ENCODE results near the gene TMEM123.
A peak's percentile ranks its signal among the peaks of the same experiment; 100 is the strongest.

TMEM123 gene

DNA sequence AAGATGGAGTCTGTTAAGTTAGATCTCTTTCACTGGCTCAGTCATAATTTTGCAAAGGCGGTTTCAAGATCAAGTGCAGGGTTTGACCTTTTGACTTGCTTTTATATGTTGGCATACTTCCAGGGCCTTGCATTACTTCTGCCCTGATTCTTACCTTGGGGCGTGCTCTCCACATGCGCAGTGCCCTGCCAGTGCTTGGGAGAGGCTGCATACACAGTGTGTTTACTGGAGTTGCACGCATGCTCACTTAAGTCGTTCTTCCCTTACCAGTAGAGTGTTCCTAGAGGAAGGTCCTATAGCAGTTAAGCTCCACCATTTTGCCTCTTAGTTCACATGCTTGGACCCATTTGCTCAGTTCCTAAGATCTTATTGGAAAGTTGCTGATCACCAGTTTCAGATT, 21.0 kb upstream of the TMEM123 start:
- Histone ChIP-seq H3K4me3 (ENCODE audit: low read depth in 1 of 2, low read length in 2 of 2) (no peak overlapping the region), H3K36me3 (ENCODE audit: control insufficient read depth in 1 of 2, insufficient read depth in 2 of 2, low read length in 2 of 2) (no peaks in the 10 kb centered on the region), H3K27ac (ENCODE audit: low read depth, low read length) (no peak overlapping the region), H3K9me3 (ENCODE audit: control insufficient read depth in 1 of 2, low read length in 2 of 2) (no peaks in the 10 kb centered on the region), H3K27me3 (ENCODE audit: control insufficient read depth in 1 of 2, insufficient read depth in 2 of 2, low read length in 2 of 2) (no peaks in the 10 kb centered on the region), H3K9ac (ENCODE audit: low read depth in 1 of 2, low read length in 2 of 2) (no peak overlapping the region), H3K4me1 (ENCODE audit: control insufficient read depth in 1 of 2, insufficient read depth in 2 of 2, low read length in 2 of 2) (peaks cover 20 to 30% of the 10 kb centered on the region in 2 donors)

DNA sequence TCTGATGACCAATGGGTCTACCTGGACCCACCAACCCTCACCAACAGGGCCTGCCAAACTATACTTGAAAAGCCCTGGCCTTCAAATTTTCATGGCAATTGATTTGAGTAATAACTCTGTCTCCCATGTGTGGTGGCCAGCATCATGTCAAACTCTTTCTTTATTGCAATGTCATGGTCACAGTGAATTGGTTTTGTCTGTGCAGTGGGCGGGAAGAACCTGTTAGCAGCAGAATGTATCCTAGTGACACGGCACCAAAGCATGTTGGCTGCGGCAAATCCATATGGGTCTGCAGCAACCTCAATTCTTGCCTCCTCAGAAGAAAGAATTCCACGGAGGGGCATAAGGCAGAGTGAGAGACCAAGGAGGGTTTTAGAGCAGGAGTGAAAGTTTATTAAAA, 19.6 kb upstream of the TMEM123 start:
- Histone ChIP-seq H3K27me3 (ENCODE audit: control insufficient read depth in 1 of 2, insufficient read depth in 2 of 2, low read length in 2 of 2) (no peaks in the 10 kb centered on the region), H3K4me3 (ENCODE audit: low read depth in 1 of 2, low read length in 2 of 2) (no peak overlapping the region), H3K36me3 (ENCODE audit: control insufficient read depth in 1 of 2, insufficient read depth in 2 of 2, low read length in 2 of 2) (no peaks in the 10 kb centered on the region), H3K9ac (ENCODE audit: low read depth in 1 of 2, low read length in 2 of 2) (no peak overlapping the region), H3K27ac (ENCODE audit: low read depth, low read length) (no peak overlapping the region), H3K9me3 (ENCODE audit: control insufficient read depth in 1 of 2, low read length in 2 of 2) (no peaks in the 10 kb centered on the region), H3K4me1 (ENCODE audit: control insufficient read depth in 1 of 2, insufficient read depth in 2 of 2, low read length in 2 of 2) (peaks cover 30 to 36% of the 10 kb centered on the region in 2 donors)

DNA sequence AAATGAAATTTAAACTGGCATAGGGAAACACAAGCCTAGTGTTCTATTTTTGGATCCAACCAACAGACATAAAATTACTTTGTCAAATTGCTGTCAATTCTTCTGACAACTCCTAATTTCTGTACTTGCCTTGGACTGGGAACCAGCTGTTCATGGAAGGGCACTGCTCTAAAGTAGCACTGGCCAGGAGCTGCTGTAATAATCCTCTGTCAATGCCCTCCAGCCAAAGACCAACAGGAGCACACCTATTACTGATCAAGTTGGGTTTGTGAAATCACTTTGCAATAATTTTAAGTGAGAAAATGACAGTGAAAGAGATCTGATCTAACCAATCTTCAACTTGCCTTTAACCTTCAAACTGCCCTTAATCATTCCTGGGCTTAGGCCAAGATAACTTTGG, 18.9 kb upstream of the TMEM123 start:
- Histone ChIP-seq H3K9me3 (ENCODE audit: control insufficient read depth in 1 of 2, low read length in 2 of 2) (no peaks in the 10 kb centered on the region), H3K4me1 (ENCODE audit: control insufficient read depth in 1 of 2, insufficient read depth in 2 of 2, low read length in 2 of 2) (peaks cover 26 to 36% of the 10 kb centered on the region in 2 donors), H3K4me3 (ENCODE audit: low read depth in 1 of 2, low read length in 2 of 2) (no peak overlapping the region), H3K36me3 (ENCODE audit: control insufficient read depth in 1 of 2, insufficient read depth in 2 of 2, low read length in 2 of 2) (no peaks in the 10 kb centered on the region), H3K27ac (ENCODE audit: low read depth, low read length) (no peak overlapping the region), H3K27me3 (ENCODE audit: control insufficient read depth in 1 of 2, insufficient read depth in 2 of 2, low read length in 2 of 2) (no peaks in the 10 kb centered on the region), H3K9ac (ENCODE audit: low read depth in 1 of 2, low read length in 2 of 2) (no peak overlapping the region)

DNA sequence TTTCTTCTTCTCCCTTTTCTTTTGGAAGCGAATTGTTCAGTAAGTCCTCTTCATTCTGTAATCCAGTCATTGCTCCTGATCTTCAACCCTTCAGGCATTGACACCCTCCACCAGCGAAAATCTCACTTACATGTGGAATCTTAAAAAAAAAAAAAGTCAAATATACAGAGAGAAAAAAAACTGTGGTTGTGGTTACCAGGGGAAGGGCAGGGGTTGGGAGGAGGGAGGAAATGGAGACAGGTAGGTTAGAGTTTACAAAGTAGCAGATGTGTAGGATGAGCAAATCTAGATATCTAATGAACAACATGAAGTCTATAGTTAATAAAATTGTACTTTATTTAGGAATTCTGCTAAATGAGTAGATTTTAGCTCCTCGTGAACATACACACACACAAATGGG, 17.7 kb upstream of the TMEM123 start:
- Histone ChIP-seq H3K9me3 (ENCODE audit: control insufficient read depth in 1 of 2, low read length in 2 of 2) (no peaks in the 10 kb centered on the region), H3K4me3 (ENCODE audit: low read depth in 1 of 2, low read length in 2 of 2) (no peak overlapping the region), H3K27ac (ENCODE audit: low read depth, low read length) (no peak overlapping the region), H3K36me3 (ENCODE audit: control insufficient read depth in 1 of 2, insufficient read depth in 2 of 2, low read length in 2 of 2) (no peaks in the 10 kb centered on the region), H3K9ac (ENCODE audit: low read depth in 1 of 2, low read length in 2 of 2) (no peak overlapping the region), H3K4me1 (ENCODE audit: control insufficient read depth in 1 of 2, insufficient read depth in 2 of 2, low read length in 2 of 2) (peaks cover 22 to 38% of the 10 kb centered on the region in 2 donors), H3K27me3 (ENCODE audit: control insufficient read depth in 1 of 2, insufficient read depth in 2 of 2, low read length in 2 of 2) (no peaks in the 10 kb centered on the region)

DNA sequence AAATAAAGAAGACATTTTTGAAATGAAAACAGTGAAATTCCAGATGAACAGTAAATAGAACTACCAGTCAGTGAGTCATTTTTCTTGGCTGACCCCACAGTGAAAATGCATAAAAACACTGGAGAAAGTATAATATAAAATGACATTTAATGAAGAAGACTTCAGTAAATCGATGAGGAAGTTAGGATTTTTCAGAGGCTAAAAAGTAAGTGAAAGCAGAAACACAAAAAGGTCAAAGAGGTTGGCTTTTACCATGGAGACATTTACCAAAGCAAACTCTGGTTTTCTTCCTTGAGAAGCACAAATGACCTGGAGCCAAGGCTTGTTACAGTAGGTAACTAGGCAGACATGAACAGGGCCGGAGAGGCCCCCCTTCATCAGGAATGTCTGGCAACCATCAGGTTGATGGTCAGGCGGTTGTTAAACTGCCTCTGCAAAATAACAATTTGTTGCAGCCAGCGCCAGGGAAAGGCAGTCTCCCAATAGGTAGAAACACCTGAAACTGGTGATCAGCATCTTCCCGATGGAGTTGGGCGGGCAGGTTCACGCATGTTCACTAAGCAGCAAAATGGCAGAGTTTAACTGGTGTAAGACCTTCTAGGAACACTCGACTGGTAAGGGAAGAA, 16.7 kb upstream of the TMEM123 start:
- Histone ChIP-seq H3K36me3 (ENCODE audit: control insufficient read depth in 1 of 2, insufficient read depth in 2 of 2, low read length in 2 of 2) (no peaks in the 10 kb centered on the region), H3K4me1 (ENCODE audit: control insufficient read depth in 1 of 2, insufficient read depth in 2 of 2, low read length in 2 of 2) (peaks cover 21 to 38% of the 10 kb centered on the region in 2 donors), H3K9me3 (ENCODE audit: control insufficient read depth in 1 of 2, low read length in 2 of 2) (no peaks in the 10 kb centered on the region), H3K27me3 (ENCODE audit: control insufficient read depth in 1 of 2, insufficient read depth in 2 of 2, low read length in 2 of 2) (no peaks in the 10 kb centered on the region), H3K27ac (ENCODE audit: low read depth, low read length) (no peak overlapping the region), H3K4me3 (ENCODE audit: low read depth in 1 of 2, low read length in 2 of 2) (no peak overlapping the region), H3K9ac (ENCODE audit: low read depth in 1 of 2, low read length in 2 of 2) (no peak overlapping the region)

DNA sequence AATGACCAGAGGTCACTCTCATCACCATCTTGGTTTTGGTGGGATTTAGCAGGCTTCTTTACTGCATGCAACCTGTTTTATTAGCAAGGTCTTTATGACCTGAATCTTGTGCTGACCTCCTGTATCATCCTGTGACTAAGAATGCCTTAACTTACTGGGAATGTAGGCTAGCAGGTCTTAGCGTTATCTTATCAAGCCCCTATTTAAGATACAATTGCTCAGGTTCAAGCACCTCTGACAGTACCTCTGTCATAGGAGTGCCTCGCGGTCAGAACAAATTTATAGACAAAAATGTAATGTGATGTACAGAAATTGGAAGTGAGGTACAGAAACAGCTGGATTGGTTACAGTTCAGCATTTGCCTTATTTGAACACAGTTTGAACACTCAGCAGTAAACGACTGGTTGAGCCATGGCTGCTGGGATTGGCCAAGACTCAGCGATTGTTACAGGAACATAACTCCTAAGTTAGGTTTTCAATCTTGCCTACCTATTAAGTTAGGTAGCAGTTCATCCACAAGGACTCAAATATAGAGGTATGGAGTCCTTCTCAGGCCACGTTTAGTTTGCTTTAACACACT, 16.1 kb upstream of the TMEM123 start:
- no peaks in the 10 kb centered on the region for H3K27me3 ChIP-seq (ENCODE audit: control insufficient read depth in 1 of 2, insufficient read depth in 2 of 2, low read length in 2 of 2)
- H3K9me3 ChIP-seq (ENCODE audit: control insufficient read depth in 1 of 2, low read length in 2 of 2): no peaks in the 10 kb centered on the region
- no peak overlapping the region for H3K27ac ChIP-seq (ENCODE audit: low read depth, low read length)
- no peak overlapping the region for H3K9ac ChIP-seq (ENCODE audit: low read depth in 1 of 2, low read length in 2 of 2)
- no peak overlapping the region for H3K4me3 ChIP-seq (ENCODE audit: low read depth in 1 of 2, low read length in 2 of 2)
- H3K4me1 ChIP-seq (ENCODE audit: control insufficient read depth in 1 of 2, insufficient read depth in 2 of 2, low read length in 2 of 2): peaks cover 15 to 33% of the 10 kb centered on the region in 2 donors
- H3K36me3 ChIP-seq (ENCODE audit: control insufficient read depth in 1 of 2, insufficient read depth in 2 of 2, low read length in 2 of 2): no peaks in the 10 kb centered on the region

DNA sequence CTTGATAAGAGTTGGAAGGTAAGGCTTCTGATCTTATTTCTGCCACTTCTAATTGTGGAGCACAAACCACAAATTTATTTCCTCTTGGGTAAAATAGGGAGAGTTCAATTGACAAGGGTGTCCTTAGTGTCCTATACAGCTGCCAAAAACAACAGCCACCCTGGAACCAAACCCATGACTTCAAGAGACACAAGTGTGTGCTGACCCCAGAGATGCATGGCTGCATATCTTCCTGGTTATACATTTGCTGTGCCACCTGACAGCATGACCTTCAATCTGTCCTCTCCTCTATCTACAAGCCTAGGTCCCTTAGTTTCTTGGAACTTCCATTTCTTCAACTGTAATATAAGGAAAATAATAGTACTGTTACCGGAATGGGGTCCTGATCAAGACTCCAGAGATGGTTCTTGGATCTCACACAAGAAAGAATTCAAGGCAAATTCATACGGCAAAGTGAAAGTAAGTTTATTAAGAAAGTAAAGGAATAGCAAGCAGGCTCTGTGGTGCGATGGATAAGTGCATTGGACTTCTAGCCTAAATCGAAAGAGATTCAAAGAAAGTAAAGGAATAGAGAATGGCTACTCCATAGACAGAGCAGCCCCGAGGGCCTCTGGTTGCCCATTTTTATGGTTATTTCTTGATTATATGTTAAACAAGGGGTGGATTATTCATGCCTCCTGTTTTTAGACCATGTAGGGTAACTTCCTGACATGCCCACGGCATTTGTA, 15.5 kb upstream of the TMEM123 start:
- Histone ChIP-seq H3K4me3 (ENCODE audit: low read depth in 1 of 2, low read length in 2 of 2) (peak overlapping the region; percentile 17 to 23), H3K36me3 (ENCODE audit: control insufficient read depth in 1 of 2, insufficient read depth in 2 of 2, low read length in 2 of 2) (no peaks in the 10 kb centered on the region), H3K27ac (ENCODE audit: low read depth, low read length) (no peak overlapping the region), H3K9me3 (ENCODE audit: control insufficient read depth in 1 of 2, low read length in 2 of 2) (no peaks in the 10 kb centered on the region), H3K27me3 (ENCODE audit: control insufficient read depth in 1 of 2, insufficient read depth in 2 of 2, low read length in 2 of 2) (no peaks in the 10 kb centered on the region), H3K9ac (ENCODE audit: low read depth in 1 of 2, low read length in 2 of 2) (no peak overlapping the region), H3K4me1 (ENCODE audit: control insufficient read depth in 1 of 2, insufficient read depth in 2 of 2, low read length in 2 of 2) (peaks cover 13 to 28% of the 10 kb centered on the region in 2 donors)

DNA sequence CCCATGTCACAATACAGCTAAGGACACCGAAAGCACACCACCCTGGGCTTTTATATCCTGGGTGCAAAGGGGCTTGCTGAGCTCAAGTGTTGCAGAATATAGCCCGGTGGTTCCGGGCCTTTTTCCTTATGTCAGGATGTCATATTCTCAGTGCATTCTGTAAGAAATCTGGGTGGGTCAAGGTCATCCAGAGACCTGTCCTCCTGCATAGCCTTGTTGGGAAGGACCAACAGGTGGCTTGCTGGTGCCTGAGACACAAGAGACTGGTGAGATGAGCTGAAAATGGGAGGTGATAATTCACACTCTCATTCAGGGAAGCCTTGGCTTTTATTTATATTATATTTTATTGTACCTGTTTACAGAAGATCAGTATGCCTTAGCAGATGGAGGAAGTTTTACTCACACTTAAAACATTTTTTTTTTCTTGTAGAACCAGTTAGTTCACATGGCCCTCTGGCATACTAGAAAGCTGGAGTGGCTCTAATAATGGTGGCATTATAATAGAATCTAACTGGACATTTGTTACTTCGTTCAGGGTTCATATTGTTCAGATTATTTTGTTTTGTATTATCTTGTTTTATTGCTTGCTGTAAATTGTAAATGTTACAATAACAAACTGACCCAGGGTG, 14.6 kb upstream of the TMEM123 start:
- Histone ChIP-seq H3K9ac (ENCODE audit: low read depth in 1 of 2, low read length in 2 of 2) (no peak overlapping the region), H3K4me1 (ENCODE audit: control insufficient read depth in 1 of 2, insufficient read depth in 2 of 2, low read length in 2 of 2) (peaks cover 13 to 29% of the 10 kb centered on the region in 2 donors), H3K27ac (ENCODE audit: low read depth, low read length) (no peak overlapping the region), H3K27me3 (ENCODE audit: control insufficient read depth in 1 of 2, insufficient read depth in 2 of 2, low read length in 2 of 2) (no peaks in the 10 kb centered on the region), H3K36me3 (ENCODE audit: control insufficient read depth in 1 of 2, insufficient read depth in 2 of 2, low read length in 2 of 2) (no peaks in the 10 kb centered on the region), H3K9me3 (ENCODE audit: control insufficient read depth in 1 of 2, low read length in 2 of 2) (no peaks in the 10 kb centered on the region), H3K4me3 (ENCODE audit: low read depth in 1 of 2, low read length in 2 of 2) (no peak overlapping the region)

DNA sequence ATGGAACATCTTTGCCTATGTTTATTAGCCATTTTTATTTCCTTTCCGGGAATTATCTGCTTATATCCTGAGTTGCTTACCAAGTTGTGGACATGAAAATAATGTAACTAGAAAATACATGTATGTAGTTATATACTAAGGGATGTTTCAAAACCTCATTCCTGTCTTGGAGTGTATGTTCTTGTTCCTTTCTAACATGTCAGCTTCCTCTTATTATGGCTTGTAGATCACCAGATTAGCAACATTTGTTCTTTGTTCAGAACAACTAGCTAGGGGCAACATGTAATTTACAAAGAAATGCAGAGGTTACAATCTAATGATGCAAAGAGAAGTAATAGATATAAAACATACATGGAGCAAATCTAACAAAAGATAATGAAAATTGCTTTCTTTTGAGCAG, 13.1 kb upstream of the TMEM123 start:
- Histone ChIP-seq H3K9ac (ENCODE audit: low read depth in 1 of 2, low read length in 2 of 2) (no peak overlapping the region), H3K27me3 (ENCODE audit: control insufficient read depth in 1 of 2, insufficient read depth in 2 of 2, low read length in 2 of 2) (no peaks in the 10 kb centered on the region), H3K27ac (ENCODE audit: low read depth, low read length) (no peak overlapping the region), H3K36me3 (ENCODE audit: control insufficient read depth in 1 of 2, insufficient read depth in 2 of 2, low read length in 2 of 2) (no peaks in the 10 kb centered on the region), H3K4me3 (ENCODE audit: low read depth in 1 of 2, low read length in 2 of 2) (no peak overlapping the region), H3K4me1 (ENCODE audit: control insufficient read depth in 1 of 2, insufficient read depth in 2 of 2, low read length in 2 of 2) (peaks cover 13 to 29% of the 10 kb centered on the region in 2 donors), H3K9me3 (ENCODE audit: control insufficient read depth in 1 of 2, low read length in 2 of 2) (no peaks in the 10 kb centered on the region)

DNA sequence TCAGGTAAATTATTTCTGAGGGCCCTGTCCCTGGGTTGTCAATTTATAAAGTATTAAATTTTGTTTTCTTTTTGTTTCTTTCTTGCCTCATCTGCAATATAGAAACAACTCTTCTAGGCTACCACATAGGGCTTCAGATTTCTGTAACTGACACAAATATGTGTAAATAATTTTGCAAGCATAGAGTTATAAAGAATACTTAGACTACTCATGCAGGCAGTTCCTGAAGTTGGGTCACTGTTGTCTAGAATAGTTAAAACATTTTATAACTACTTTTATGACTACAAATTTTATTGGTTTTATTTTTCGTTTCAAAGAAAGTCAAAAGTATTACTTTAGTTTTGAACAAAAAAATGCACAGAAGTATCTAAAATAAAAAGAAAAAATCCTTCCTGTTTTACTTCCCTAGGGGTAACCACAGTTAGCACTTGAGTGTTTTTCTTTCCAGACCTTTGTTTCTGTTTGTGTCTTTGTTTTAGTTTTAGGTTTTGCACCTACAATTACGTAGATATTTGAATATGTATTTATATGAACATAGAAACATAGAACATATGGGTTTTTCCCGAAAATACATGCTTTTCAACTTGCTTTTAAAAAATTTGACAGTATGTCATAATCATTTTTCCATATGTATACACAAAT, 12.4 kb upstream of the TMEM123 start:
- Histone ChIP-seq H3K9ac (ENCODE audit: low read depth in 1 of 2, low read length in 2 of 2) (no peak overlapping the region), H3K27ac (ENCODE audit: low read depth, low read length) (no peak overlapping the region), H3K36me3 (ENCODE audit: control insufficient read depth in 1 of 2, insufficient read depth in 2 of 2, low read length in 2 of 2) (no peaks in the 10 kb centered on the region), H3K27me3 (ENCODE audit: control insufficient read depth in 1 of 2, insufficient read depth in 2 of 2, low read length in 2 of 2) (no peaks in the 10 kb centered on the region), H3K9me3 (ENCODE audit: control insufficient read depth in 1 of 2, low read length in 2 of 2) (no peaks in the 10 kb centered on the region), H3K4me1 (ENCODE audit: control insufficient read depth in 1 of 2, insufficient read depth in 2 of 2, low read length in 2 of 2) (peaks cover 13 to 29% of the 10 kb centered on the region in 2 donors), H3K4me3 (ENCODE audit: low read depth in 1 of 2, low read length in 2 of 2) (no peak overlapping the region)
